H9 (cell line): Measurements from ENCODE around the gene KLK15. TPM values are rescaled to one million over a fixed set of nuclear protein-coding genes. Genes with fewer than 3 reads are reported as not detected.

Source experiments
- DNase-seq: peaks from one replicate; pipeline ENCODE4 v3.0.0-alpha.2; 2017
- H2AFZ ChIP-seq: one replicate; pipeline ENCODE4 v1.6.1; 2013; ENCODE audit warnings: mild to moderate bottlenecking, low read length, control low read depth, moderate library complexity
- H2AK5ac ChIP-seq: 2 replicates; pipeline ENCODE4 v1.6.1; 2013; ENCODE audit warnings: low read length, control low read depth, mixed read lengths; ENCODE audit not compliant: insufficient read length
- H2BK120ac ChIP-seq: one replicate; pipeline ENCODE4 v1.6.1; 2013; ENCODE audit warnings: low read depth, mild to moderate bottlenecking, low read length, control low read depth, inconsistent platforms; ENCODE audit not compliant: poor library complexity, severe bottlenecking
- H2BK12ac ChIP-seq: 2 replicates; pipeline ENCODE4 v1.6.1; 2013; ENCODE audit warnings: low read length, control low read depth, mixed read lengths, low read depth; ENCODE audit not compliant: insufficient read length
- H2BK15ac ChIP-seq: 2 replicates; pipeline ENCODE4 v1.6.1; 2013; ENCODE audit warnings: low read depth, low read length, control low read depth
- H2BK20ac ChIP-seq: one replicate; pipeline ENCODE4 v1.6.1; 2013; ENCODE audit warnings: low read depth, mild to moderate bottlenecking, low read length, control low read depth, inconsistent platforms; ENCODE audit not compliant: poor library complexity, severe bottlenecking
- H2BK5ac ChIP-seq: 2 replicates; pipeline ENCODE4 v1.6.1; 2013; ENCODE audit warnings: low read length, control low read depth, mixed read lengths; ENCODE audit not compliant: insufficient read length
- H3K14ac ChIP-seq: 2 replicates; pipeline ENCODE4 v1.6.1; 2013; ENCODE audit warnings: low read length, control low read depth; ENCODE audit not compliant: insufficient read depth
- H3K18ac ChIP-seq: 2 replicates; pipeline ENCODE4 v1.6.1; 2013; ENCODE audit warnings: low read depth, mild to moderate bottlenecking, mixed read lengths, low read length, control low read depth; ENCODE audit not compliant: insufficient read length
- H3K23ac ChIP-seq: 2 replicates; pipeline ENCODE4 v1.6.1; 2013; ENCODE audit warnings: low read length, control low read depth, mixed read lengths, low read depth; ENCODE audit not compliant: insufficient read length
- H3K23me2 ChIP-seq: 2 replicates; pipeline ENCODE4 v1.6.1; 2013; ENCODE audit warnings: low read depth, mild to moderate bottlenecking, mixed read lengths, low read length, control low read depth; ENCODE audit not compliant: insufficient read length, poor library complexity, severe bottlenecking
- H3K27ac ChIP-seq: 2 replicates; pipeline ENCODE4 v1.5.1; 2013; ENCODE audit warnings: low read length, control low read depth, mixed read lengths, low read depth; ENCODE audit not compliant: insufficient read length
- H3K27me3 ChIP-seq: 2 replicates; pipeline ENCODE4 v1.6.1; 2013; ENCODE audit warnings: low read length, control low read depth, inconsistent platforms; ENCODE audit not compliant: insufficient read depth
- H3K4ac ChIP-seq: 2 replicates; pipeline ENCODE4 v1.6.1; 2013; ENCODE audit warnings: low read depth, mild to moderate bottlenecking, control low read depth, inconsistent platforms, low read length, moderate library complexity
- H3K4me1 ChIP-seq: 2 replicates; pipeline ENCODE4 v1.6.1; 2013; ENCODE audit warnings: low read length, control low read depth, inconsistent platforms; ENCODE audit not compliant: insufficient read depth
- H3K4me2 ChIP-seq: 2 replicates; pipeline ENCODE4 v1.6.1; 2013; ENCODE audit warnings: low read length, control low read depth, mixed read lengths; ENCODE audit not compliant: insufficient read length, insufficient read depth
- H3K56ac ChIP-seq: 2 replicates; pipeline ENCODE4 v1.6.1; 2013; ENCODE audit warnings: low read depth, mild to moderate bottlenecking, mixed read lengths, low read length, control low read depth; ENCODE audit not compliant: insufficient read length
- H3K79me1 ChIP-seq: 2 replicates; pipeline ENCODE4 v1.6.1; 2013; ENCODE audit warnings: low read depth, mild to moderate bottlenecking, moderate library complexity, low read length, control low read depth, inconsistent platforms; ENCODE audit not compliant: insufficient read depth, poor library complexity, severe bottlenecking
- H3K79me2 ChIP-seq: 2 replicates; pipeline ENCODE4 v1.6.1; 2013; ENCODE audit warnings: low read length, control low read depth, inconsistent platforms; ENCODE audit not compliant: insufficient read depth
- H3K9ac ChIP-seq: 2 replicates; pipeline ENCODE4 v1.6.1; 2013; ENCODE audit warnings: low read length, control low read depth, mixed read lengths; ENCODE audit not compliant: insufficient read length; ENCODE audit errors: extremely low read depth
- H3K9me3 ChIP-seq: one replicate; pipeline ENCODE4 v1.6.1; 2013; ENCODE audit warnings: low read depth, low read length, inconsistent platforms; ENCODE audit not compliant: control insufficient read depth
- H3T11ph ChIP-seq: one replicate; pipeline ENCODE4 v1.6.1; 2013; ENCODE audit warnings: mild to moderate bottlenecking, low read length, control low read depth, inconsistent platforms
- H4K20me1 ChIP-seq: one replicate; pipeline ENCODE4 v1.6.1; 2013; ENCODE audit not compliant: control insufficient read depth, insufficient read length, insufficient read depth
- H4K5ac ChIP-seq: 2 replicates; pipeline ENCODE4 v1.6.1; 2013; ENCODE audit warnings: low read depth, mild to moderate bottlenecking, mixed read lengths, low read length, control low read depth; ENCODE audit not compliant: insufficient read length
- H4K8ac ChIP-seq: replicated peaks from 2 replicates; pipeline ENCODE4 v1.6.1; 2013; ENCODE audit warnings: low read length, control low read depth, mixed read lengths, low read depth; ENCODE audit not compliant: insufficient read length
- H4K91ac ChIP-seq: 2 replicates; pipeline ENCODE4 v1.6.1; 2013; ENCODE audit warnings: low read depth, mild to moderate bottlenecking, moderate library complexity, mixed read lengths, low read length, control low read depth; ENCODE audit not compliant: insufficient read length
- H3K27ac Mint-ChIP-seq, 3 experiments: 2 replicates in 2 of 3; 3 replicates in 1 of 3; pipeline ENCODE4 v1.8.0; 2020 to 2021; ENCODE audit warnings: mixed read lengths in 3 of 3, mild to moderate bottlenecking in 1 of 3, moderate library complexity in 1 of 3
- H3K27me3 Mint-ChIP-seq: 2 replicates; pipeline ENCODE4 v1.8.0; 2021; ENCODE audit warnings: low read depth, mild to moderate bottlenecking, moderate library complexity, mixed read lengths
- H3K36me3 Mint-ChIP-seq, 3 experiments: 2 replicates in 2 of 3; 3 replicates in 1 of 3; pipeline ENCODE4 v1.8.0; 2020 to 2021; ENCODE audit warnings: low read depth in 3 of 3, mixed read lengths in 3 of 3; ENCODE audit not compliant: insufficient read depth in 1 of 3
- H3K4me1 Mint-ChIP-seq, 2 experiments: 2 replicates each; pipeline ENCODE4 v1.8.0; 2020; ENCODE audit warnings: mixed read lengths in 2 of 2
- H3K4me3 Mint-ChIP-seq, 2 experiments: 2 replicates in 1 of 2; 3 replicates in 1 of 2; pipeline ENCODE4 v1.8.0; 2020 to 2021; ENCODE audit warnings: mild to moderate bottlenecking in 2 of 2, mixed read lengths in 2 of 2, moderate library complexity in 1 of 2
- H3K9me3 Mint-ChIP-seq, 2 experiments: 2 replicates in 1 of 2; 3 replicates in 1 of 2; pipeline ENCODE4 v1.8.0; 2020; ENCODE audit warnings: mild to moderate bottlenecking in 2 of 2, mixed read lengths in 2 of 2, moderate library complexity in 1 of 2
- CTCF ChIP-seq: fragments of 200-600 bp; sonication (generic); conservative IDR thresholded peaks from 3 replicates; pipeline ENCODE4 v1.8.0; 2021; ENCODE audit warnings: antibody characterized with exemption, mild to moderate bottlenecking
- whole genome bisulfite sequencing: extraction: QIAGEN DNeasy Blood & Tissue Kit; methylation state at CpG from one replicate; pipeline ENCODE4 v1.1.7; 2013; ENCODE audit warnings: missing lambda C conversion rate, low lambda C conversion rate, mixed read lengths; ENCODE audit not compliant: insufficient read length; ENCODE audit errors: extremely low coverage; 5-methylcytosine and 5-hydroxymethylcytosine counted together
- total RNA-seq: library from RNA; stranded (reverse); gene quantifications from 2 replicates; pipeline ENCODE4 v1.2.1, GENCODE V29; 2021

KLK15 gene
- total RNA-seq, 1 experiment from 2014 or later, result not detected

- DNase-seq, result no peak
- Histone ChIP-seq H3K79me1 (no peaks in the 10 kb centered on the region), H4K20me1 (no peaks in the 10 kb centered on the region), H4K8ac (no peak overlapping the region), H3K23ac (no peak overlapping the region), H2BK15ac (no peak overlapping the region), H3K4me1 (no peaks in the 10 kb centered on the region), H3K4ac (no peak overlapping the region), H3K9me3 (no peaks in the 10 kb centered on the region), H3K27me3 (0 out of 2 replicates have a peak, but pooled peaks cover 2% of the 10 kb centered on the region), H3K27ac (no peak overlapping the region), H3T11ph (no peak overlapping the region), H2BK20ac (no peak overlapping the region), H2AFZ (no peak overlapping the region), H3K4me2 (no peak overlapping the region), H2BK5ac (no peak overlapping the region), H3K9ac (no peak overlapping the region), H2AK5ac (no peak overlapping the region), H3K14ac (no peak overlapping the region), H4K5ac (no peak overlapping the region), H3K23me2 (no peaks in the 10 kb centered on the region), H3K79me2 (no peaks in the 10 kb centered on the region), H3K56ac (no peak overlapping the region), H2BK12ac (no peak overlapping the region), H4K91ac (no peak overlapping the region), H2BK120ac (no peak overlapping the region), H3K18ac (no peak overlapping the region)
- no peak for TF ChIP-seq CTCF
- peaks cover 0 to 8% of the 10 kb centered on the region in 2 experiments; a peak in 3 of 5 replicates for H3K9me3 Mint-ChIP-seq
- no CpG with 5 or more reads among the region's 2 CpGs for WGBS
- H3K27me3 Mint-ChIP-seq, result peaks cover 72% of the 10 kb centered on the region
- peaks cover 16 to 17% of the 10 kb centered on the region in 2 experiments for H3K4me1 Mint-ChIP-seq
- no peak overlapping the region for H3K4me3 Mint-ChIP-seq
- no peaks in the 10 kb centered on the region for H3K36me3 Mint-ChIP-seq
- H3K27ac Mint-ChIP-seq, result no peak overlapping the region
These were observed 9.8 kb upstream of the KLK15 start for GRCh38 chr19:50843205-50843604.
